ENCODE measurements around the gene KEL.

KEL gene, protein sequence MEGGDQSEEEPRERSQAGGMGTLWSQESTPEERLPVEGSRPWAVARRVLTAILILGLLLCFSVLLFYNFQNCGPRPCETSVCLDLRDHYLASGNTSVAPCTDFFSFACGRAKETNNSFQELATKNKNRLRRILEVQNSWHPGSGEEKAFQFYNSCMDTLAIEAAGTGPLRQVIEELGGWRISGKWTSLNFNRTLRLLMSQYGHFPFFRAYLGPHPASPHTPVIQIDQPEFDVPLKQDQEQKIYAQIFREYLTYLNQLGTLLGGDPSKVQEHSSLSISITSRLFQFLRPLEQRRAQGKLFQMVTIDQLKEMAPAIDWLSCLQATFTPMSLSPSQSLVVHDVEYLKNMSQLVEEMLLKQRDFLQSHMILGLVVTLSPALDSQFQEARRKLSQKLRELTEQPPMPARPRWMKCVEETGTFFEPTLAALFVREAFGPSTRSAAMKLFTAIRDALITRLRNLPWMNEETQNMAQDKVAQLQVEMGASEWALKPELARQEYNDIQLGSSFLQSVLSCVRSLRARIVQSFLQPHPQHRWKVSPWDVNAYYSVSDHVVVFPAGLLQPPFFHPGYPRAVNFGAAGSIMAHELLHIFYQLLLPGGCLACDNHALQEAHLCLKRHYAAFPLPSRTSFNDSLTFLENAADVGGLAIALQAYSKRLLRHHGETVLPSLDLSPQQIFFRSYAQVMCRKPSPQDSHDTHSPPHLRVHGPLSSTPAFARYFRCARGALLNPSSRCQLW
- total RNA-seq: 0.17 to 0.19 (median 0.17) reads per million in 3 donors

DNA sequence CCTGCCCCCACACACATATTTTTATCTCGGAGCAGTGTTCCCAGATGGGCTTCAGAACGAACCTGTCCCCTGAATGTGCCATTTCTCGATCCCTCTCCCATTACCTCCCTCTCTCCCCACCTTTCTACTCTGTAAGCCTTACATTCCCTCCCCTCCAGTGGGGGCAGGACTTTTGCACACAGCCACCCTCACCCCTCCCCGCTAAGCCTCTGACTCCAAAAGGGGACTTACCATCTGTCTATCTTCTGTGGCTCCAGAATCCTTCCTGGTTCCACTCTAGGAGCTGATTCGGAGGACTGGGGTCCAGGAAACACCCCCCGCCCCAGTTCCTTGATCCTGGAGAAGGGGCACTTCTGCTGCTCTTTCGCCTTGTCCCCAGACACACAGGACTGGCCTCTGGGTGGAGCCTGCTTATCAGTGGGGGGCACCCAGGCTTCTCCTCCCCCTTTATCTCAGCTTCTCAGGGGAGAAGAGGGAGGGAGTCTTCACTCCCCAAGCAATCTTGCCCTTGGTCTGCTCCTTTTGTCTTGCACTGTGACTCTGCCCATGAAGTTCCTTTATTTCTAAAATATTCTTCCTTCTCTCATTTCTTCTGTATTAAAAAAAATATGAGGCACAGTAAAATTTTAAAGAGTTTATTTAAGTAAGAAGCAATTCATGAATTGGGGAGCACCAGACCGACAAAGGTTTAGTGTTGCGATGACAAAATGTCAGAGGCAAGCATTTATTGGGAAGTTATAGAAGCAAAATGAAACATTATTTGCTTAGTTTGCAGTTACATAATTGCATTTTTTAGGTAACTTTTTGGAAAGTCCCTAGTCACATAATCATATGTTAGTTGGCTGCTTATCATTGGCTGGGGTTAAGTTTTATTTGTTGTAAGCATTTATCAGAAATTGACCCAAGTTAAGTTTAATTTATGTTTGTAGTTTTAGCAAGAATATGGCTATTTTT lies at the start of gene KEL:
KEL (minus strand) TSS at position 391 of the 954 bp plus-strand sequence; CDS start at position 234, 157 bp downstream.
- Histone ChIP-seq H3K4me3 (ENCODE audit: insufficient read depth, low read depth, low read length, poor library complexity, severe bottlenecking) (no peak within 1 kb of the TSS), H3K9me3 (ENCODE audit: control insufficient read depth, low read length) (no peaks in the 10 kb centered on the region), H3K36me3 (ENCODE audit: control insufficient read depth, insufficient read depth, low read length) (no peaks in the 10 kb centered on the region), H3K4me1 (ENCODE audit: control insufficient read depth, insufficient read depth, low read length, poor library complexity, severe bottlenecking) (no peaks in the 10 kb centered on the region), H3K27ac (ENCODE audit: insufficient read depth, low read length, poor library complexity, severe bottlenecking) (no peak within 1 kb of the TSS), H3K27me3 (replicated peaks; ENCODE audit: control insufficient read depth, insufficient read depth, low read length, poor library complexity, severe bottlenecking) (no peaks in the 10 kb centered on the region)
- no peak for DNase-seq

DNA sequence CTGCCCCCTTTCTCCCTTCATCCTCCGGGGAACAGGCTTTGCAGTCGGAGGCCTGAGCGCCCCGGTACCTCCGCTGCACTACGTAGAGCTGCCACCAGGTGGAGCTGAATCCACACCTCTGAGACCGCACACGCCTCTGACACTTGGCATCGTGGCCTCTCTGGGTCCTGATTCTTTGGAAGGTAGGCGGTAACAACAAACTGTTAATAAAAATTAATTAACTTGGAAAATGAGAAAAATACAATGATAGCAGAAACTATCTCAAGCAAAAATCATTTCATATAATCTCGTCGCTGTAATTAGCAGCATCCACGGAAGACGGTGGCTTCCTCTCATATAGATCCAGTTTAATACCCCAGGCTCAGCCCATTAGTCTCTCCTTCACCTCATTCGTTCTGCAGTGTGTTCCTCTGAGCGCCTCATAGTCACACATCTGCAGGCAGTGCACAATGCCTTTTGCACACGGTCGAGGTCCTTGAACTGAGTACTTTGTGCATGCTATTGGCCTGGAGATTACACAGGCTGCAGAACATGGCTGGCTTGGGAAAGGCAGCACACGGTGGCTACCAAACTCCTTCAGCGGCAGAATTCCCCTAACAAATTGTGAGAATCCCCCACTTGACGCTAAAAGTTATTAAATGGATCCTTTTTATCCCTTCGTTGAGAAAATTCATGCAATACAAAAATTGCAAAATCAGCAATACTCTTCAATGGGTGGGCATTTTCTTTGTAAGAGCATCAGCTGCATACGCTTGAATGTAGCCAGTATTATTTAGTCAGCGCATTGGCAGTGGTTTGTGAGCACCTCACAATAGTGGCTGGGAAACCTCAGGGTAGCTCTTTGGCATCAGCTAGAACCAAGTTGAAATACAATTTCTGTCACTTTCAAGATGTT lies 46.1 kb upstream of the KEL start:
- DNase-seq: peak; percentile 48 to 61 (median 55)
- Histone ChIP-seq H3K4me3 (ENCODE audit: insufficient read depth, low read depth, low read length, poor library complexity, severe bottlenecking) (no peak overlapping the region), H3K27ac (ENCODE audit: insufficient read depth, low read length, poor library complexity, severe bottlenecking) (no peak overlapping the region), H3K36me3 (ENCODE audit: control insufficient read depth, insufficient read depth, low read length) (no peaks in the 10 kb centered on the region), H3K4me1 (ENCODE audit: control insufficient read depth, insufficient read depth, low read length, poor library complexity, severe bottlenecking) (no peaks in the 10 kb centered on the region), H3K27me3 (replicated peaks; ENCODE audit: control insufficient read depth, insufficient read depth, low read length, poor library complexity, severe bottlenecking) (no peaks in the 10 kb centered on the region), H3K9me3 (ENCODE audit: control insufficient read depth, low read length) (no peaks in the 10 kb centered on the region)

DNA sequence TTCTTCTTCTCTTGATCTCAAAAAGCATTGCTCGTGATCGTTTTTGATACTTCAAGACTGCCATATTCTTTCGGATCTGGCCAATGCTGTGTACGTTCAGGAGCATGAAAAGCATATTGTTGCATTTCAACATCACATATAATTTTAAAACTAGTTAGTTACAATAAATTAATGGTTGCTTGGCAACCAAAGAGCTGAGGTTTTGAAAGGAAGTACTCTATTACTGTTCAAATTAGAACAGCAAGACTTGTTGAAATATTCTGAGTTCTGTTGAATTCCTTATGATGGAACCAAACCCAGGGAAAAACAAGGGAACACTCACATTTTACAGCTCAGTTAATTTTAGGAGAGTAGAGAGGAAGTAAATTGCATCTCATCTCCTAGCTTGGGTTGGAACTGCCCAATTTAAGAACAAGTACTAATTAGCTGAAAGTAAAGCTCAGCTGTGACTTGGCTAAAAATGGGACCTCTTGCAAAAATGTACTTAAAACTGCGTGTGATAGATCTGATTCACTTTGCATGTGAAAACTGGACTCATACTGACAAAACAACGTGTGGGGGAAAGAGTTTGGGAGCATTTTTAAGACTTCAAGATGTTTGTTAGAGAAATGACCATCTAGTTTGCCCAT lies 43.6 kb upstream of the KEL start:
- no peak for DNase-seq
- H3K27ac ChIP-seq (ENCODE audit: insufficient read depth, low read length, poor library complexity, severe bottlenecking): no peak overlapping the region
- no peak overlapping the region for H3K4me3 ChIP-seq (ENCODE audit: insufficient read depth, low read depth, low read length, poor library complexity, severe bottlenecking)

DNA sequence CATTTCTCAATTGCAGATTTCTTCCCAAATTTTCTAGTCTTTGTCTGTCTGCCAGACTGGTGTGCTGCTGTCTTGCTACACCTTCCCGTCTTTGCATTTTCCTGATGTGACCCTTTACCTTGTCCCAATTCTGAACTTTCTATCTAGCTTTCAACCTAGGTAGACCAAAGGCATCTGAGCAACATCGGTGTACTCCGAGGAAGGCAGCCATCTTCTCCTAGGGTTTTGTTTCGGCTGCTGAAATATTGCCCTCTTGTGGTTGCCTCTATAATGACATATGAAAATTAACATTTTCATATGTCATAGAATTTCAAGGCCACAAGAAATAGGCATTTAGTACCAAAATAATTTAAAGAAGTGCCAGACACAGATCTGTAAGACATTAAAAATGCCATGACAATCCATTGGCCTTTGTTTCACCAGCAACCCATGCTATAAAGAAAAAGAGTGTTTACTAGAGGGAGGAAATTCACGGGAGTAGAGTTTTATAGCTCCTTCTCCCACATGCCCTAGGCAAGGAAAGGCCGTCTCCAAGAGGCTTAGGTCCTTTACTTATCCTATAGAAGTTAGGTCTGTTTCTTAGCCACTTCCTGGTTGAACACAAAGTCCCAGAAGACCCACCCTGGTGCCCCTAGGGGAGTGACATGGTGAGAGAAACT lies 41.4 kb upstream of the KEL start:
- H3K4me1 ChIP-seq (ENCODE audit: control insufficient read depth, insufficient read depth, low read length, poor library complexity, severe bottlenecking): no peaks in the 10 kb centered on the region
- H3K36me3 ChIP-seq (ENCODE audit: control insufficient read depth, insufficient read depth, low read length): no peaks in the 10 kb centered on the region
- H3K27me3 ChIP-seq (replicated peaks; ENCODE audit: control insufficient read depth, insufficient read depth, low read length, poor library complexity, severe bottlenecking): no peaks in the 10 kb centered on the region
- peak overlapping the region; percentile 23 for H3K4me3 ChIP-seq (ENCODE audit: insufficient read depth, low read depth, low read length, poor library complexity, severe bottlenecking)
- DNase-seq: peak in 1 of 3 donors; percentile 17
- no peak overlapping the region for H3K27ac ChIP-seq (ENCODE audit: insufficient read depth, low read length, poor library complexity, severe bottlenecking)
- no peaks in the 10 kb centered on the region for H3K9me3 ChIP-seq (ENCODE audit: control insufficient read depth, low read length)

More for the DNA sequence above, 43.6 kb upstream of the KEL start:
- H3K27me3 ChIP-seq (replicated peaks; ENCODE audit: control insufficient read depth, insufficient read depth, low read length, poor library complexity, severe bottlenecking): no peaks in the 10 kb centered on the region
- H3K9me3 ChIP-seq (ENCODE audit: control insufficient read depth, low read length): no peaks in the 10 kb centered on the region
- H3K4me1 ChIP-seq (ENCODE audit: control insufficient read depth, insufficient read depth, low read length, poor library complexity, severe bottlenecking): no peaks in the 10 kb centered on the region
- no peaks in the 10 kb centered on the region for H3K36me3 ChIP-seq (ENCODE audit: control insufficient read depth, insufficient read depth, low read length)

DNA sequence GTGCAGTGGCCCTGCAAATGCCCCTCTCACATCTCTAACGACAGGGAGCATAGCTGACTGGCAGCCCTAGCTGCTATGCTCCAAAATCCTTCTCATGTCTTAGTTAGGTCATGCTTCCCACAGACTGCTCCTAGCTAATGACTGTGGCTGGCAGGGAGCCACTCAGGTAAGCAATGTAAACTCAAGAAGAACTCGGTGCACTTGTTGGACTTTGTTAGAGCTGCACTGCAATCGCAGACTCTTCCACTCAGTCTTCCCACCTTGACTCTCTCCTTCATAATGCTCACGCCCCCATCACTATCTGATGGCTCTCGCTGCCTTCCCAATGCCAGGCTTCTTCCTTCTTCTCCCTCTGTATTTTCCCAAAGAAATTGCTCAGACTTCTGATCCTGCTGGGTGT lies 40.7 kb upstream of the KEL start:
- no peaks in the 10 kb centered on the region for H3K36me3 ChIP-seq (ENCODE audit: control insufficient read depth, insufficient read depth, low read length)
- no peaks in the 10 kb centered on the region for H3K27me3 ChIP-seq (replicated peaks; ENCODE audit: control insufficient read depth, insufficient read depth, low read length, poor library complexity, severe bottlenecking)
- peak overlapping the region; percentile 23 for H3K4me3 ChIP-seq (ENCODE audit: insufficient read depth, low read depth, low read length, poor library complexity, severe bottlenecking)
- no peak overlapping the region for H3K27ac ChIP-seq (ENCODE audit: insufficient read depth, low read length, poor library complexity, severe bottlenecking)
- no peak for DNase-seq
- H3K9me3 ChIP-seq (ENCODE audit: control insufficient read depth, low read length): no peaks in the 10 kb centered on the region
- H3K4me1 ChIP-seq (ENCODE audit: control insufficient read depth, insufficient read depth, low read length, poor library complexity, severe bottlenecking): no peaks in the 10 kb centered on the region

DNA sequence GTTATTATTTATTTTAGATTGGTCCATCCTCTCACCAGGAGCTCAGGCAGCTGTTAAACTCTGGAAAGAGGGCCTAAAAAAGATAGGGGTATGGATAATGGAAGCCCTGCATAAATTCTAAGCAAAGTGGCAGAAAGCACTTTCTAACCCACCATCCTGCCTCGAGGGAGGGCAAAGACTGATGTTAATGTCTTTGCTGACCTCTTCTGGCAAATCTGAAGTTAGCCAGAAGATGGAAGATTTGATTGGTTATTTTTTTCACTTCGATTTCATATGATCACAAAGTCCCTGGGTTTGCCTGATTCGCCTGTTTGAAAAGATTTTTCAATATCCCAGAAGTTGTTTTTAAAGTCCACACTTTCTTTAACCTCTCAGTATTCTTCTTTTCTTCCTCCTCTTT lies 39.9 kb upstream of the KEL start:
- H3K9me3 ChIP-seq (ENCODE audit: control insufficient read depth, low read length): no peaks in the 10 kb centered on the region
- no peak overlapping the region for H3K27ac ChIP-seq (ENCODE audit: insufficient read depth, low read length, poor library complexity, severe bottlenecking)
- DNase-seq: no peak
- H3K4me3 ChIP-seq (ENCODE audit: insufficient read depth, low read depth, low read length, poor library complexity, severe bottlenecking): no peak overlapping the region
- H3K27me3 ChIP-seq (replicated peaks; ENCODE audit: control insufficient read depth, insufficient read depth, low read length, poor library complexity, severe bottlenecking): no peaks in the 10 kb centered on the region
- no peaks in the 10 kb centered on the region for H3K36me3 ChIP-seq (ENCODE audit: control insufficient read depth, insufficient read depth, low read length)
- H3K4me1 ChIP-seq (ENCODE audit: control insufficient read depth, insufficient read depth, low read length, poor library complexity, severe bottlenecking): no peaks in the 10 kb centered on the region

DNA sequence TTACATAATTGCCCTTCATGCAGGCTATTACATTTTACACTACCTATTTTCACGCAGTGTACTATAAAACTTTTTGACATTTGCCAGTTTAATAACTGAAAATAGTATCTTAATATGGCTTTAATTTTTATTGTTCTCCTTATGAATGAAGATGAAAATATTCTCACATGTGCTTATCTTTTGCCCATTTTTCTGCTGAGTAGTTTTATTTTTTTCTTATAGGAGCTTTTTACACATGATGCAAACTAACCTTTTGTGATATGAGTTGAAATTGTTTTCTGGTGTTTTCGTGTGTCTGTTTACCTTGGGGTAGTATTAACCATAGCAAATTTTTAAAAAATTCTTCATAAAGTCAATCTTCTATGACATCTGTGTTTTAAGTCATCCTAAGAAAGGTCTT lies 38.5 kb upstream of the KEL start:
- Histone ChIP-seq H3K4me3 (ENCODE audit: insufficient read depth, low read depth, low read length, poor library complexity, severe bottlenecking) (no peak overlapping the region), H3K36me3 (ENCODE audit: control insufficient read depth, insufficient read depth, low read length) (no peaks in the 10 kb centered on the region), H3K9me3 (ENCODE audit: control insufficient read depth, low read length) (no peaks in the 10 kb centered on the region), H3K27me3 (replicated peaks; ENCODE audit: control insufficient read depth, insufficient read depth, low read length, poor library complexity, severe bottlenecking) (no peaks in the 10 kb centered on the region), H3K27ac (ENCODE audit: insufficient read depth, low read length, poor library complexity, severe bottlenecking) (no peak overlapping the region), H3K4me1 (ENCODE audit: control insufficient read depth, insufficient read depth, low read length, poor library complexity, severe bottlenecking) (no peaks in the 10 kb centered on the region)
- no peak for DNase-seq

DNA sequence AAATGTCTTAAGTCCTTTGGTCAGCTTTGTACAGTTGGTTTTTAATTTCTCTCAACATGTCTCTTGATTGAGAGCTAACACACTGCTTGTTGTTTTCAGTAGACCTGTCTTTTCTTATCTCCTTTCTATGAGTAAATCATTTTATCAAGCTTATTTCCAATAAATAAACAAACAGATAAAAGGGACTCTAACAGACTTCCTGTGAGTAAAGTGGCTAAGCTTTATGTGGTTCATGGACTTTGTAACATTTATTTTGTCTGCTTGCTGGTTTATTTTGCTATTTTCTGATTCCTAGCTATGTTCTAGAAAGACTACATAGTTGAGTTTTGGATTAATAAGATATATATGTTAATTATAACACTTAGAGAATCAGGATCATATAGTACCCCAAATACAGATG lies 37.6 kb upstream of the KEL start:
- DNase-seq: no peak
- H3K4me3 ChIP-seq (ENCODE audit: insufficient read depth, low read depth, low read length, poor library complexity, severe bottlenecking): no peak overlapping the region
- no peaks in the 10 kb centered on the region for H3K27me3 ChIP-seq (replicated peaks; ENCODE audit: control insufficient read depth, insufficient read depth, low read length, poor library complexity, severe bottlenecking)

More for the DNA sequence above, 37.6 kb upstream of the KEL start:
- no peaks in the 10 kb centered on the region for H3K36me3 ChIP-seq (ENCODE audit: control insufficient read depth, insufficient read depth, low read length)
- H3K4me1 ChIP-seq (ENCODE audit: control insufficient read depth, insufficient read depth, low read length, poor library complexity, severe bottlenecking): no peaks in the 10 kb centered on the region
- H3K9me3 ChIP-seq (ENCODE audit: control insufficient read depth, low read length): no peaks in the 10 kb centered on the region
- H3K27ac ChIP-seq (ENCODE audit: insufficient read depth, low read length, poor library complexity, severe bottlenecking): no peak overlapping the region
